GM19438 (cell line): ENCODE results near the gene CFAP61.

Source experiments
- ATAC-seq: cut with Tn5 transposase; IDR thresholded peaks from one replicate; pipeline ENCODE4 v1.9.1; 2021; ENCODE audit warnings: low read depth; ENCODE audit not compliant: unreplicated experiment

Gene CFAP61

GRCh38 chr20:20266552-20266951 is 214.2 kb downstream of the CFAP61 start:
- no peak for ATAC-seq

GRCh38 chr20:20267685-20268370 is 215.5 kb downstream of the CFAP61 start:
- ATAC-seq, result no peak

- no peak for ATAC-seq
These were observed 218.9 kb downstream of the CFAP61 start for GRCh38 chr20:20271271-20271670.

GRCh38 chr20:20272686-20273085 is 220.4 kb downstream of the CFAP61 start:
- ATAC-seq, result no peak

GRCh38 chr20:20273286-20273685 is 221.0 kb downstream of the CFAP61 start:
- ATAC-seq, result no peak

- no peak for ATAC-seq
These were observed 222.5 kb downstream of the CFAP61 start for GRCh38 chr20:20274821-20275220.

GRCh38 chr20:20275636-20276035 is 223.3 kb downstream of the CFAP61 start:
- ATAC-seq, result no peak

GRCh38 chr20:20276811-20277530 is 224.6 kb downstream of the CFAP61 start:
- no peak for ATAC-seq

GRCh38 chr20:20277894-20278335 is 225.6 kb downstream of the CFAP61 start:
- no peak for ATAC-seq

- no peak for ATAC-seq
These were observed 233.7 kb downstream of the CFAP61 start for GRCh38 chr20:20286061-20286460.

- ATAC-seq, result no peak
These were observed 237.0 kb downstream of the CFAP61 start for GRCh38 chr20:20289331-20289730.

- ATAC-seq, result peak; percentile 89
These were observed 240.1 kb downstream of the CFAP61 start for GRCh38 chr20:20292472-20292871.

- ATAC-seq, result no peak
These were observed 240.8 kb downstream of the CFAP61 start for GRCh38 chr20:20293141-20293540.

- ATAC-seq, result no peak
These were observed 241.5 kb downstream of the CFAP61 start for GRCh38 chr20:20293691-20294385.

GRCh38 chr20:20295621-20296498 is 243.5 kb downstream of the CFAP61 start:
- ATAC-seq, result no peak

GRCh38 chr20:20297181-20297580 is 244.8 kb downstream of the CFAP61 start:
- no peak for ATAC-seq

- ATAC-seq, result no peak
These were observed 245.4 kb downstream of the CFAP61 start for GRCh38 chr20:20297752-20298151.

- no peak for ATAC-seq
These were observed 247.6 kb downstream of the CFAP61 start for GRCh38 chr20:20299904-20300303.

- no peak for ATAC-seq
These were observed 251.0 kb downstream of the CFAP61 start for GRCh38 chr20:20303320-20303719.

GRCh38 chr20:20303742-20304141 is 251.4 kb downstream of the CFAP61 start:
- no peak for ATAC-seq

- no peak for ATAC-seq
These were observed 252.6 kb downstream of the CFAP61 start for GRCh38 chr20:20304942-20305341.
